ENCODE measurements around the gene ADIPOR2.

The ADIPOR2 gene

GRCh38 chr12:1811948-1812291 lies 121.0 kb downstream of the ADIPOR2 start:
- Histone ChIP-seq H2AFZ (ENCODE audit: low read depth, low read length) (no peak overlapping the region), H3K9me3 (ENCODE audit: insufficient read depth, low read length, severe bottlenecking) (no peaks in the 10 kb centered on the region), H3K9ac (ENCODE audit: low read depth, low read length) (no peak overlapping the region), H3K27me3 (ENCODE audit: insufficient read depth, low read length, poor library complexity) (peaks cover 4% of the 10 kb centered on the region), H3K4me1 (ENCODE audit: insufficient read depth, low read length) (no peaks in the 10 kb centered on the region), H3K4me2 (ENCODE audit: insufficient read depth, low read length) (no peak overlapping the region), H3K27ac (ENCODE audit: low read length) (no peak overlapping the region), H3K36me3 (ENCODE audit: insufficient read depth, low read length) (no peaks in the 10 kb centered on the region), H4K20me1 (ENCODE audit: insufficient read depth, low read length) (no peaks in the 10 kb centered on the region), H3K79me2 (ENCODE audit: insufficient read depth, low read length) (no peaks in the 10 kb centered on the region), H3K4me3 (ENCODE audit: low read depth in 1 of 2, low read length in 2 of 2) (no peak overlapping the region)
- no peak for TF ChIP-seq EZH2 (IDR thresholded peaks at IDR 0.05; ENCODE audit: borderline replicate concordance, low read depth, low read length, severe bottlenecking)
- TF ChIP-seq CTCF (IDR thresholded peaks at IDR 0.05; ENCODE audit: borderline replicate concordance, extremely low read depth, low read length, poor library complexity, severe bottlenecking) = no peak
- DNase-seq (no peak), ATAC-seq (ENCODE audit: insufficient read depth, low read depth) (no peak)

- H3K9ac ChIP-seq (ENCODE audit: low read depth, low read length) = no peak overlapping the region
- TF ChIP-seq CTCF (IDR thresholded peaks at IDR 0.05; ENCODE audit: borderline replicate concordance, extremely low read depth, low read length, poor library complexity, severe bottlenecking) (no peak), EZH2 (IDR thresholded peaks at IDR 0.05; ENCODE audit: borderline replicate concordance, low read depth, low read length, severe bottlenecking) (no peak)
- no peak overlapping the region for H3K27ac ChIP-seq (ENCODE audit: low read length)
- DNase-seq = no peak
- no peaks in the 10 kb centered on the region for H3K9me3 ChIP-seq (ENCODE audit: insufficient read depth, low read length, severe bottlenecking)
- no peak overlapping the region for H2AFZ ChIP-seq (ENCODE audit: low read depth, low read length)
- H3K36me3 ChIP-seq (ENCODE audit: insufficient read depth, low read length) = no peaks in the 10 kb centered on the region
- peaks cover 4% of the 10 kb centered on the region for H3K27me3 ChIP-seq (ENCODE audit: insufficient read depth, low read length, poor library complexity)
- ATAC-seq (ENCODE audit: insufficient read depth, low read depth) = no peak
- no peaks in the 10 kb centered on the region for H3K4me1 ChIP-seq (ENCODE audit: insufficient read depth, low read length)
- no peaks in the 10 kb centered on the region for H3K79me2 ChIP-seq (ENCODE audit: insufficient read depth, low read length)
- no peak overlapping the region for H3K4me3 ChIP-seq (ENCODE audit: low read depth in 1 of 2, low read length in 2 of 2)
- no peaks in the 10 kb centered on the region for H4K20me1 ChIP-seq (ENCODE audit: insufficient read depth, low read length)
- no peak overlapping the region for H3K4me2 ChIP-seq (ENCODE audit: insufficient read depth, low read length)
These were observed 121.9 kb downstream of the ADIPOR2 start for GRCh38 chr12:1812650-1813302.

GRCh38 chr12:1814266-1814665 lies 123.4 kb downstream of the ADIPOR2 start:
- H4K20me1 ChIP-seq (ENCODE audit: insufficient read depth, low read length) = no peaks in the 10 kb centered on the region
- TF ChIP-seq EZH2 (IDR thresholded peaks at IDR 0.05; ENCODE audit: borderline replicate concordance, low read depth, low read length, severe bottlenecking) = no peak
- TF ChIP-seq CTCF (IDR thresholded peaks at IDR 0.05; ENCODE audit: borderline replicate concordance, extremely low read depth, low read length, poor library complexity, severe bottlenecking) = no peak
- no peak overlapping the region for H3K4me3 ChIP-seq (ENCODE audit: low read depth in 1 of 2, low read length in 2 of 2)
- ATAC-seq (ENCODE audit: insufficient read depth, low read depth) (no peak), DNase-seq (no peak)
- H3K9ac ChIP-seq (ENCODE audit: low read depth, low read length) = no peak overlapping the region
- no peak overlapping the region for H3K4me2 ChIP-seq (ENCODE audit: insufficient read depth, low read length)
- H3K36me3 ChIP-seq (ENCODE audit: insufficient read depth, low read length) = no peaks in the 10 kb centered on the region
- H2AFZ ChIP-seq (ENCODE audit: low read depth, low read length) = no peak overlapping the region
- H3K79me2 ChIP-seq (ENCODE audit: insufficient read depth, low read length) = no peaks in the 10 kb centered on the region
- peaks cover 8% of the 10 kb centered on the region for H3K27me3 ChIP-seq (ENCODE audit: insufficient read depth, low read length, poor library complexity)
- no peak overlapping the region for H3K27ac ChIP-seq (ENCODE audit: low read length)
- no peaks in the 10 kb centered on the region for H3K4me1 ChIP-seq (ENCODE audit: insufficient read depth, low read length)
- no peaks in the 10 kb centered on the region for H3K9me3 ChIP-seq (ENCODE audit: insufficient read depth, low read length, severe bottlenecking)

Data from DND-41 (cell line).